Measurements from ENCODE around the gene FAM181A. TPM values are rescaled to one million over a fixed set of nuclear protein-coding genes. Genes with fewer than 3 reads are reported as not detected.

FAM181A gene
- polyA plus RNA-seq, 1 donor from 2014 or later: 0.43 TPM

- Histone ChIP-seq H3K27ac (ENCODE audit: low read length) (no peak overlapping the region), H3K9ac (ENCODE audit: low read length) (no peak overlapping the region)
Measured at GRCh38 chr14:93955850-93956481, 28.8 kb downstream of the FAM181A start.

GRCh38 chr14:93956514-93957332 is 29.6 kb downstream of the FAM181A start:
- Histone ChIP-seq H4K20me1 (ENCODE audit: insufficient read depth) (no peaks in the 10 kb centered on the region), H3K9me3 (ENCODE audit: low read length) (no peaks in the 10 kb centered on the region), H3K79me2 (replicated peaks; ENCODE audit: insufficient read depth, low read length) (no peaks in the 10 kb centered on the region), H3K4me3 (ENCODE audit: low read length) (no peak overlapping the region), H3K36me3 (ENCODE audit: insufficient read depth, low read length) (no peaks in the 10 kb centered on the region), H3K4me2 (ENCODE audit: low read length) (no peak overlapping the region), H3K9ac (ENCODE audit: low read length) (no peak overlapping the region), H3K9me2 (ENCODE audit: insufficient read depth, low read length) (no peaks in the 10 kb centered on the region), H3K27me3 (ENCODE audit: insufficient read depth, low read depth, low read length) (no peaks in the 10 kb centered on the region), H2AFZ (ENCODE audit: low read depth, low read length) (no peak overlapping the region), H3K27ac (ENCODE audit: low read length) (no peak overlapping the region), H3F3A (ENCODE audit: insufficient read depth, low read length, poor library complexity, severe bottlenecking) (no peaks in the 10 kb centered on the region)
- TF ChIP-seq RAD21 (conservative IDR thresholded peaks at IDR 0.05) (no peak), TAF1 (IDR thresholded peaks at IDR 0.05; ENCODE audit: low read depth) (no peak), MXI1 (conservative IDR thresholded peaks at IDR 0.05; ENCODE audit: poor library complexity, severe bottlenecking) (no peak), EP300 (conservative IDR thresholded peaks at IDR 0.05; ENCODE audit: poor library complexity, severe bottlenecking) (no peak), CTCF (IDR thresholded peaks at IDR 0.05; ENCODE audit: poor library complexity, severe bottlenecking) (no peak)
- TF ChIP-seq, protein P1, sequence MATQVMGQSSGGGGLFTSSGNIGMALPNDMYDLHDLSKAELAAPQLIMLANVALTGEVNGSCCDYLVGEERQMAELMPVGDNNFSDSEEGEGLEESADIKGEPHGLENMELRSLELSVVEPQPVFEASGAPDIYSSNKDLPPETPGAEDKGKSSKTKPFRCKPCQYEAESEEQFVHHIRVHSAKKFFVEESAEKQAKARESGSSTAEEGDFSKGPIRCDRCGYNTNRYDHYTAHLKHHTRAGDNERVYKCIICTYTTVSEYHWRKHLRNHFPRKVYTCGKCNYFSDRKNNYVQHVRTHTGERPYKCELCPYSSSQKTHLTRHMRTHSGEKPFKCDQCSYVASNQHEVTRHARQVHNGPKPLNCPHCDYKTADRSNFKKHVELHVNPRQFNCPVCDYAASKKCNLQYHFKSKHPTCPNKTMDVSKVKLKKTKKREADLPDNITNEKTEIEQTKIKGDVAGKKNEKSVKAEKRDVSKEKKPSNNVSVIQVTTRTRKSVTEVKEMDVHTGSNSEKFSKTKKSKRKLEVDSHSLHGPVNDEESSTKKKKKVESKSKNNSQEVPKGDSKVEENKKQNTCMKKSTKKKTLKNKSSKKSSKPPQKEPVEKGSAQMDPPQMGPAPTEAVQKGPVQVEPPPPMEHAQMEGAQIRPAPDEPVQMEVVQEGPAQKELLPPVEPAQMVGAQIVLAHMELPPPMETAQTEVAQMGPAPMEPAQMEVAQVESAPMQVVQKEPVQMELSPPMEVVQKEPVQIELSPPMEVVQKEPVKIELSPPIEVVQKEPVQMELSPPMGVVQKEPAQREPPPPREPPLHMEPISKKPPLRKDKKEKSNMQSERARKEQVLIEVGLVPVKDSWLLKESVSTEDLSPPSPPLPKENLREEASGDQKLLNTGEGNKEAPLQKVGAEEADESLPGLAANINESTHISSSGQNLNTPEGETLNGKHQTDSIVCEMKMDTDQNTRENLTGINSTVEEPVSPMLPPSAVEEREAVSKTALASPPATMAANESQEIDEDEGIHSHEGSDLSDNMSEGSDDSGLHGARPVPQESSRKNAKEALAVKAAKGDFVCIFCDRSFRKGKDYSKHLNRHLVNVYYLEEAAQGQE (IDR thresholded peaks at IDR 0.05; ENCODE audit: borderline replicate concordance): no peak

More at GRCh38 chr14:93955850-93956481, 28.8 kb downstream of the FAM181A start:
- Histone ChIP-seq H2AFZ (ENCODE audit: low read depth, low read length) (no peak overlapping the region), H3K36me3 (ENCODE audit: insufficient read depth, low read length) (no peaks in the 10 kb centered on the region), H4K20me1 (ENCODE audit: insufficient read depth) (no peaks in the 10 kb centered on the region), H3K79me2 (replicated peaks; ENCODE audit: insufficient read depth, low read length) (no peaks in the 10 kb centered on the region), H3K9me2 (ENCODE audit: insufficient read depth, low read length) (no peaks in the 10 kb centered on the region), H3K4me3 (ENCODE audit: low read length) (no peak overlapping the region), H3K27me3 (ENCODE audit: insufficient read depth, low read depth, low read length) (no peaks in the 10 kb centered on the region), H3F3A (ENCODE audit: insufficient read depth, low read length, poor library complexity, severe bottlenecking) (no peaks in the 10 kb centered on the region), H3K4me2 (ENCODE audit: low read length) (no peak overlapping the region), H3K9me3 (ENCODE audit: low read length) (no peaks in the 10 kb centered on the region)
- TF ChIP-seq POLR2AphosphoS5 (IDR thresholded peaks at IDR 0.05): no peak
- no peak for TF ChIP-seq EP300 (conservative IDR thresholded peaks at IDR 0.05; ENCODE audit: poor library complexity, severe bottlenecking)
- TF ChIP-seq RAD21 (conservative IDR thresholded peaks at IDR 0.05): no peak
- no peak for TF ChIP-seq TAF1 (IDR thresholded peaks at IDR 0.05; ENCODE audit: low read depth)
- TF ChIP-seq SMC3 (conservative IDR thresholded peaks at IDR 0.05; ENCODE audit: poor library complexity): no peak
- no peak for TF ChIP-seq CTCF (IDR thresholded peaks at IDR 0.05; ENCODE audit: poor library complexity, severe bottlenecking)
- TF ChIP-seq EZH2 (IDR thresholded peaks at IDR 0.05; ENCODE audit: borderline replicate concordance, insufficient read depth, low read length, poor library complexity, severe bottlenecking): no peak
- TF ChIP-seq MXI1 (conservative IDR thresholded peaks at IDR 0.05; ENCODE audit: poor library complexity, severe bottlenecking): no peak
- TF ChIP-seq, protein P1 (IDR thresholded peaks at IDR 0.05; ENCODE audit: borderline replicate concordance): no peak
